Heart right ventricle (tissue), 16 donors: Measurements from ENCODE around the gene CUBN. TPM values are rescaled to one million over a fixed set of nuclear protein-coding genes. Genes with fewer than 3 reads are reported as not detected.

Experiments
- ATAC-seq, 8 donors: fragments of 200-7000 bp; cut with Tn5 transposase; one replicate each; pipeline ENCODE4 v1.9.1; 2020; ENCODE audit warnings: mild to moderate bottlenecking in 8 of 8, moderate library complexity in 8 of 8, moderate number of reproducible peaks in 1 of 8
- DNase-seq, 2 donors: peaks; one replicate each; pipeline ENCODE4 v3.0.0-alpha.2; 2020
- H3K27ac ChIP-seq, 10 donors: fragments of 200-600 bp; sonication (generic) in 2 of 10; one replicate each; pipeline versions ENCODE4 v1.5.0 to v1.8.0; 2020 to 2022; ENCODE audit warnings: mild to moderate bottlenecking in 3 of 10
- H3K27me3 ChIP-seq, 7 donors: fragments of 200-600 bp; one replicate each; pipeline ENCODE4 v1.8.0; 2021 to 2022; ENCODE audit warnings: mild to moderate bottlenecking in 2 of 7
- H3K36me3 ChIP-seq, 9 donors: fragments of 200-600 bp; sonication (generic) in 1 of 9; one replicate each; pipeline versions ENCODE4 v1.5.0 to v1.8.0; 2020 to 2022; ENCODE audit warnings: mild to moderate bottlenecking in 2 of 9
- H3K4me1 ChIP-seq, 9 donors: fragments of 200-600 bp; sonication (generic) in 1 of 9; one replicate each; pipeline versions ENCODE4 v1.5.0 to v1.8.0; 2020 to 2022; ENCODE audit warnings: mild to moderate bottlenecking in 4 of 9
- H3K4me3 ChIP-seq, 10 donors: fragments of 200-600 bp; sonication (generic) in 2 of 10; one replicate each; pipeline versions ENCODE4 v1.5.0 to v1.8.0; 2020 to 2022; ENCODE audit warnings: mild to moderate bottlenecking in 7 of 10, moderate library complexity in 2 of 10
- H3K9me3 ChIP-seq, 11 donors: fragments of 200-600 bp in 10 of 11; sonication (generic) in 2 of 11; one replicate each; pipeline versions ENCODE4 v1.5.0 to v1.8.0; 2013 to 2022; ENCODE audit warnings: mild to moderate bottlenecking in 2 of 11, control low read depth in 1 of 11, moderate library complexity in 1 of 11
- CTCF ChIP-seq, 9 donors: fragments of 200-600 bp; sonication (generic) in 2 of 9; IDR thresholded peaks; one replicate each; pipeline versions ENCODE4 v1.5.0 to v1.8.0; 2021 to 2022; ENCODE audit warnings: antibody characterized with exemption in 9 of 9, mild to moderate bottlenecking in 5 of 9, moderate library complexity in 1 of 9
- WGBS, 2 donors: extraction: QIAGEN DNeasy Blood & Tissue Kit; methylation state at CpG; one replicate each; pipeline ENCODE4 v1.1.7; 2013; ENCODE audit warnings: inconsistent platforms in 1 of 2; 5-methylcytosine and 5-hydroxymethylcytosine counted together
- intact Hi-C, 10 donors: fragments of 100-400 bp; cut with DNase I; formaldehyde crosslinking; loops; one replicate each; pipeline versions ENCODE4 v1.11.1 to v1.14.2; 2022
- polyA plus RNA-seq, 2 donors: library from polyadenylated mRNA; stranded (reverse); fragments of 200-250 nt; gene quantifications; one replicate each; pipeline ENCODE4 v1.2.3, GENCODE V29; 2013
- total RNA-seq, 10 donors: library from RNA; stranded (reverse); fragmentation: NEBNext Ultra II Directional in 3 of 10; extraction: Animal tissue kit (Norgen Biotek cat#: 25700) in 3 of 10; gene quantifications; one replicate each; pipeline versions ENCODE4 v1.2.1 to v1.2.4, GENCODE V29; 2021 to 2023
- donor health status: Arrhythmogenic right ventricular cardiomyopathy.
- donor health status: ischemic (EF 13 %, LVEDD 7.1; RV severe dilation, severe dysfunction).
- donor health status: healthy with polysubstance abuse.
- donor health status: DM: no; HTN: yes; CAD: no.
- donor health status: DM: no; HTN: no; CAD: no.
- donor health status: ischemic (EF 25% LVEDD 6.9; RV normal size, moderate dysfunction).
- donor health status: ischemic (EF 25% LVEDD 5.7; RV mildly dilated, moderate dysfunction).
- donor health status: healthy.
- donor health status: DM: yes; HTN: yes; CAD: no.
- donor health status: Ischemic cardiomyopathy.
- donor health status: ischemic (EF 35%, LVEDD 5.7; RV mildly dilated, moderate dysfunction).
- donor health status: nonischemic (EF 11% LVEDD 7.7; RV severe dilation, severe dysfunction).
- donor health status: DM: yes; HTN: yes; CAD: no.
- donor health status: PGD.
- donor health status: ischemic (EF 29% LVEDD 5.4; RV normal size, mild dysfunction).
- donor health status: nonischemic (EF 23%, LVEDD 6.1; RV moderate dilation, normal function).

Gene CUBN
- total and polyA plus RNA-seq, 12 donors, result 0.13 to 1.2 (median 0.42) TPM

- ATAC-seq (no peak), DNase-seq (no peak)
- intact Hi-C loops, result no loop called here
- no peak overlapping the region for H3K27ac ChIP-seq
- peaks cover 0 to 39% (median 8%) of the 10 kb centered on the region in 11 donors for H3K9me3 ChIP-seq
- no peak for TF ChIP-seq CTCF (IDR thresholded peaks at IDR 0.05)
- no peaks in the 10 kb centered on the region for H3K27me3 ChIP-seq
- no peaks in the 10 kb centered on the region for H3K36me3 ChIP-seq
- H3K4me3 ChIP-seq, result no peak overlapping the region
- peaks cover 0 to 6% (median 0%) of the 10 kb centered on the region in 9 donors for H3K4me1 ChIP-seq
Observed at GRCh38 chr10:17094844-17095243, 34.8 kb downstream of the CUBN start.

- Histone ChIP-seq H3K27ac (peak overlapping the region in 2 of 10 donors; percentile 4 to 8), H3K9me3 (peaks cover 0 to 37% (median 8%) of the 10 kb centered on the region in 11 donors)
Observed at GRCh38 chr10:17092986-17093803, 36.4 kb downstream of the CUBN start.

GRCh38 chr10:17092216-17092944 is 37.2 kb downstream of the CUBN start:
- 94 to 95% methylated on average over 4 of the region's 4 CpGs for WGBS, 2 donors
- Histone ChIP-seq H3K4me3 (no peak overlapping the region), H3K27me3 (no peaks in the 10 kb centered on the region), H3K27ac (no peak overlapping the region), H3K9me3 (peaks cover 0 to 30% (median 8%) of the 10 kb centered on the region in 11 donors), H3K36me3 (no peaks in the 10 kb centered on the region), H3K4me1 (peaks cover 0 to 4% (median 0%) of the 10 kb centered on the region in 9 donors)
- ATAC-seq (no peak), DNase-seq (no peak)
- no peak for TF ChIP-seq CTCF (IDR thresholded peaks at IDR 0.05)
- intact Hi-C loops, result no loop called here

More at GRCh38 chr10:17092986-17093803, 36.4 kb downstream of the CUBN start:
- H3K27me3 ChIP-seq, result no peaks in the 10 kb centered on the region
- WGBS, 2 donors, result 52 to 59% methylated on average over 5 of the region's 5 CpGs
- no peak for DNase-seq
- H3K4me3 ChIP-seq, result no peak overlapping the region
- intact Hi-C loops, result no loop called here
- no peaks in the 10 kb centered on the region for H3K36me3 ChIP-seq
- peaks cover 0 to 4% (median 0%) of the 10 kb centered on the region in 9 donors for H3K4me1 ChIP-seq
- ATAC-seq, result no peak
- TF ChIP-seq CTCF (IDR thresholded peaks at IDR 0.05), result no peak

DNA sequence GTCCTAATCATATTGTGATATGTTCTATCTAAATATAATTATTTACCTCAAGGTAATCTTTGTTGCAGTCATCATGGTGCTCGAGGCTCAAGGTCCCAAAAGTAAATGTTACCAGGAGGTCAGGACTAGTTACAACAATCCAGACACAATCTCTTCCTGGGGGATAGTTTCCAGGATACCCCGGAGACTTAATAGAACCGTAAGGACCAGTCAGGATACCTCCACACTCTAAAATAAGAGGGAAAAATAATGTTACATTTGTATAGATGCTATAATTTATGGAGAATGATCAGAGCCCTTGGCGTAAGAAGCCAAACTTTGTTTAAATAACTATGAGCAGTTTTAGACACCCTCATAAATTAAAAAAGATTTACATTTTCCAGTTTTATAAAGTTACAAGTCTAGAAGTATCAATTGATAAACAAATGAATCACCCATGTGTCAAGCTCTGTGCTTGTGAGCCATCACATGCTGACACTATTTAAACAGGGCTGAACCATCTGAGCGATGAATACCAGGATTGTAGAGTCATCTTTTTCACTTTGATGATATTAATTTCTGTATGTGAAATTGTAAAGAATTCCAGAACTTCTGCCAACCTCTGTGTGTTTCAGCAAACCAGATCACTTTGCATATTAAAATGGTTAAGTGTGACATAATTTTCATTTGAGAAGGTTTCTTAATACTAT is 41.3 kb downstream of the CUBN start:
- Histone ChIP-seq H3K4me1 (peaks cover 0 to 16% (median 0%) of the 10 kb centered on the region in 9 donors), H3K27ac (no peak overlapping the region), H3K4me3 (no peak overlapping the region), H3K36me3 (no peaks in the 10 kb centered on the region), H3K27me3 (no peaks in the 10 kb centered on the region), H3K9me3 (no peaks in the 10 kb centered on the region)
- intact Hi-C loops, result no loop called here
- ATAC-seq (no peak), DNase-seq (no peak)
- TF ChIP-seq CTCF (IDR thresholded peaks at IDR 0.05), result no peak
- 91 to 93% methylated on average over 5 of the region's 5 CpGs for WGBS, 2 donors
